Smooth muscle cell (in vitro differentiated cells): ENCODE data around the gene CAMK2G. TPM values are rescaled to one million over a fixed set of nuclear protein-coding genes. Genes with fewer than 3 reads are reported as not detected.

Experiments
- DNase-seq: peaks from one replicate; lab custom pipeline; 2025; ENCODE audit not compliant: unreplicated experiment; lab: John Stamatoyannopoulos, UW
- H2AFZ ChIP-seq: fragments of 200-600 bp; sonication (generic); 2 replicates; pipeline ENCODE4 v1.6.0; 2016; ENCODE audit warnings: antibody characterized with exemption, low read depth, mild to moderate bottlenecking
- H3F3A ChIP-seq: fragments of 200-600 bp; sonication (generic); 2 replicates; pipeline ENCODE4 v1.6.0; 2017; ENCODE audit warnings: antibody characterized with exemption, low read depth
- H3K27ac ChIP-seq: fragments of 200-600 bp; sonication (generic); 2 replicates; pipeline ENCODE4 v1.5.1; 2016; ENCODE audit warnings: low read depth, mild to moderate bottlenecking
- H3K27me3 ChIP-seq: fragments of 200-600 bp; sonication (generic); 2 replicates; pipeline ENCODE4 v1.6.1; 2016; ENCODE audit warnings: low read depth, mild to moderate bottlenecking
- H3K36me3 ChIP-seq: fragments of 200-600 bp; sonication (generic); 2 replicates; pipeline ENCODE4 v1.5.1; 2016; ENCODE audit warnings: low read depth
- H3K4me1 ChIP-seq: fragments of 200-600 bp; sonication (generic); 2 replicates; pipeline ENCODE4 v1.5.1; 2016; ENCODE audit warnings: low read depth
- H3K4me2 ChIP-seq: fragments of 200-600 bp; sonication (generic); 2 replicates; pipeline ENCODE4 v1.6.0; 2016; ENCODE audit warnings: mild to moderate bottlenecking
- H3K4me3 ChIP-seq: fragments of 200-600 bp; sonication (generic); 2 replicates; pipeline ENCODE4 v1.5.1; 2016; ENCODE audit warnings: mild to moderate bottlenecking
- H3K79me2 ChIP-seq: fragments of 200-600 bp; sonication (generic); 2 replicates; pipeline ENCODE4 v1.6.0; 2016; ENCODE audit warnings: low read depth, mild to moderate bottlenecking
- H3K9ac ChIP-seq: fragments of 200-600 bp; sonication (generic); 2 replicates; pipeline ENCODE4 v1.6.0; 2016; ENCODE audit warnings: low read depth
- H3K9me3 ChIP-seq: fragments of 200-600 bp; sonication (generic); replicated peaks from 2 replicates; pipeline ENCODE4 v1.5.1; 2016; ENCODE audit warnings: low read depth
- H4K20me1 ChIP-seq: fragments of 200-600 bp; sonication (generic); 2 replicates; pipeline ENCODE4 v1.6.0; 2016; ENCODE audit warnings: low read depth
- WGBS: methylation state at CpG from one replicate; pipeline ENCODE4 v1.1.7; 2016; ENCODE audit warnings: low lambda C conversion rate; 5-methylcytosine and 5-hydroxymethylcytosine counted together
- polyA plus RNA-seq: library from polyadenylated mRNA; unstranded; fragments of >200 nt; fragmentation: Nextera tagmentation; extraction: Ambion mirVana; gene quantifications from 2 replicates; pipeline ENCODE4 v1.2.1, GENCODE V29; 2016
- total RNA-seq: library from RNA; depleted of rRNA; stranded (reverse); fragments of >200 nt; gene quantifications from 2 replicates; pipeline ENCODE4 v1.2.3, GENCODE V29; 2014
- TF ChIP-seq, protein P1 (sequence below): fragments of 200-600 bp; sonication (generic); IDR thresholded peaks from 2 replicates; pipeline ENCODE4 v1.5.1; 2017; ENCODE audit warnings: borderline replicate concordance, mild to moderate bottlenecking, antibody characterized with exemption; ENCODE audit not compliant: insufficient read depth, poor library complexity, severe bottlenecking

Gene CAMK2G
- total and polyA plus RNA-seq, 2 experiments from 2014 or later: 2.2 to 10.8 TPM

DNA sequence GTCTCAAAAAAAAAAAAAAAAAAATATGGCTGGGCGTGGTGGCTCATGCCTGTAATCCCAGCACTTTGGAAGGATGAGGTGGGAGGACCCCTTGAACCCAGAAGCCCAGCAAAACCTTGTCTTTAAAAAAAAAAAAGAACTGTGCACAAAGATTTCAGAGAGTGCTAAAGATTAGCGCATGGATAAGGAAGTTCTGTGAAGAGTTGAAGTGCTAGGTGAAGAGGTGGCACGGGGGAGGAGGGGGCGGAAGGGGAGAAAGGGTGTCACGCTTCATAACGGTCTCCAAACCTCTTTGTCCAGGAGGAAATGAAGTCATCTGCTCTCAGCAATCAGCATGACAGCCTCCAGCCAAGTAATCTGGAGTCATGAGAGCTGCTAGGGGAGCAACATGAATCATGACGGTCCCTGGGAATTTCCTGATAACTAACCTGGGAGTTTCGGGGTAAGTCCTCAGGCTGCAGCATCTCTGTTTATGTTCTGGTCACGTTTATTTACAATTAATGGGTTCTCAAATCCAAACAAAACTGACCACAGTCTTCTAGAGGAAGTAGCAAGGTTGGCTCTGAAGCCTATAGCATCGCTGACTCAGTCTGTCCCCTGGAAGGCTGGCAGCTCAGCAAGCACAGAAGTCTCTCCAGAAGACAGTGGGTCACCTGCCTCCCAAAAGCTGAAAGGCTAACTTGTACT is 34.6 kb upstream of the CAMK2G start:
- no peaks in the 10 kb centered on the region for H3K79me2 ChIP-seq
- no peak overlapping the region for H2AFZ ChIP-seq
- H3K4me3 ChIP-seq: no peak overlapping the region
- peaks cover 28% of the 10 kb centered on the region for H3K4me1 ChIP-seq
- peak overlapping the region; percentile 85 for H3K27ac ChIP-seq
- H3K9ac ChIP-seq: no peak overlapping the region
- peak overlapping the region; percentile 19 for H3K4me2 ChIP-seq
- no peaks in the 10 kb centered on the region for H3K9me3 ChIP-seq
- DNase-seq: no peak
- H4K20me1 ChIP-seq: no peaks in the 10 kb centered on the region
- no peaks in the 10 kb centered on the region for H3K27me3 ChIP-seq
- H3K36me3 ChIP-seq: no peaks in the 10 kb centered on the region
- 19% methylated on average over 10 of the region's 10 CpGs for WGBS
- TF ChIP-seq, protein P1, sequence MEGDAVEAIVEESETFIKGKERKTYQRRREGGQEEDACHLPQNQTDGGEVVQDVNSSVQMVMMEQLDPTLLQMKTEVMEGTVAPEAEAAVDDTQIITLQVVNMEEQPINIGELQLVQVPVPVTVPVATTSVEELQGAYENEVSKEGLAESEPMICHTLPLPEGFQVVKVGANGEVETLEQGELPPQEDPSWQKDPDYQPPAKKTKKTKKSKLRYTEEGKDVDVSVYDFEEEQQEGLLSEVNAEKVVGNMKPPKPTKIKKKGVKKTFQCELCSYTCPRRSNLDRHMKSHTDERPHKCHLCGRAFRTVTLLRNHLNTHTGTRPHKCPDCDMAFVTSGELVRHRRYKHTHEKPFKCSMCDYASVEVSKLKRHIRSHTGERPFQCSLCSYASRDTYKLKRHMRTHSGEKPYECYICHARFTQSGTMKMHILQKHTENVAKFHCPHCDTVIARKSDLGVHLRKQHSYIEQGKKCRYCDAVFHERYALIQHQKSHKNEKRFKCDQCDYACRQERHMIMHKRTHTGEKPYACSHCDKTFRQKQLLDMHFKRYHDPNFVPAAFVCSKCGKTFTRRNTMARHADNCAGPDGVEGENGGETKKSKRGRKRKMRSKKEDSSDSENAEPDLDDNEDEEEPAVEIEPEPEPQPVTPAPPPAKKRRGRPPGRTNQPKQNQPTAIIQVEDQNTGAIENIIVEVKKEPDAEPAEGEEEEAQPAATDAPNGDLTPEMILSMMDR: no peak
- H3F3A ChIP-seq: peaks cover 22% of the 10 kb centered on the region

DNA sequence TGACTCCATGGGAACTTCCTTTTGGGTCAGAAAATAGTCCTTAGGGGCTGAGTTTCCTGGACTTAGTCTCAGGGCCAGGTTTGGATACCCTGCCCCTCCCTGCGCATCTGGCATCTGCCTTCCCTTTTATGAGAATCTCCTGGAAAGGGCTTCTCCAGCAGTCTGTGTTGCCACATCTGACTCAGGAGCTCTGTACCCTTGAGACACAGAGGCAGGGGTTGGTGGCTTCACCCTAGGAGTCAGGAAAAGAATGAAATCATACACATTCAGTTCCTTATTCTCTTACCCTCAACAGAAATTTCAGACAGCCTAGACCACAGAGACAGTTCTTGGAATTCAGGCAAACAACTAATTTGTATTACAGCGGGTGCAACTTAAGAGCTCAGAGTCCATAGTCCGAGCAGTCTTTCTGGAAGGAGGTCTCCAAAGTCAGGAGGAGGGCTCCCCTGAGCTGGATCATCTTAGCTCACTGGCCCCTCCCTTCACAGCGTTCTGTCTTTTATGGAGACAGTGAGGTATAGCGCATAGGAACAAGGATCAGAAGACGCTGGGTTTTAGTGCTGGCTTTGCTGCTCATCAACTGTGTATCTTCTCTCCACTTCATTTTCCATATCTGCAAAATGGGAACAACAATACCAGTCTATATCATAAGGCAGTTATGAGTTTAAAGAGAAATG is 33.6 kb upstream of the CAMK2G start:
- no peak overlapping the region for H3K9ac ChIP-seq
- H3F3A ChIP-seq: peaks cover 22% of the 10 kb centered on the region
- H3K27ac ChIP-seq: peak overlapping the region; percentile 85
- TF ChIP-seq, protein P1: no peak
- WGBS: 74% methylated on average over 6 of the region's 6 CpGs
- H3K4me3 ChIP-seq: no peak overlapping the region
- H3K9me3 ChIP-seq: no peaks in the 10 kb centered on the region
- H4K20me1 ChIP-seq: no peaks in the 10 kb centered on the region
- H3K36me3 ChIP-seq: no peaks in the 10 kb centered on the region
- H3K79me2 ChIP-seq: no peaks in the 10 kb centered on the region
- H3K4me1 ChIP-seq: peaks cover 28% of the 10 kb centered on the region
- H3K27me3 ChIP-seq: no peaks in the 10 kb centered on the region
- peak overlapping the region; percentile 49 for H3K4me2 ChIP-seq
- peak overlapping the region; percentile 7 for H2AFZ ChIP-seq
- no peak for DNase-seq

DNA sequence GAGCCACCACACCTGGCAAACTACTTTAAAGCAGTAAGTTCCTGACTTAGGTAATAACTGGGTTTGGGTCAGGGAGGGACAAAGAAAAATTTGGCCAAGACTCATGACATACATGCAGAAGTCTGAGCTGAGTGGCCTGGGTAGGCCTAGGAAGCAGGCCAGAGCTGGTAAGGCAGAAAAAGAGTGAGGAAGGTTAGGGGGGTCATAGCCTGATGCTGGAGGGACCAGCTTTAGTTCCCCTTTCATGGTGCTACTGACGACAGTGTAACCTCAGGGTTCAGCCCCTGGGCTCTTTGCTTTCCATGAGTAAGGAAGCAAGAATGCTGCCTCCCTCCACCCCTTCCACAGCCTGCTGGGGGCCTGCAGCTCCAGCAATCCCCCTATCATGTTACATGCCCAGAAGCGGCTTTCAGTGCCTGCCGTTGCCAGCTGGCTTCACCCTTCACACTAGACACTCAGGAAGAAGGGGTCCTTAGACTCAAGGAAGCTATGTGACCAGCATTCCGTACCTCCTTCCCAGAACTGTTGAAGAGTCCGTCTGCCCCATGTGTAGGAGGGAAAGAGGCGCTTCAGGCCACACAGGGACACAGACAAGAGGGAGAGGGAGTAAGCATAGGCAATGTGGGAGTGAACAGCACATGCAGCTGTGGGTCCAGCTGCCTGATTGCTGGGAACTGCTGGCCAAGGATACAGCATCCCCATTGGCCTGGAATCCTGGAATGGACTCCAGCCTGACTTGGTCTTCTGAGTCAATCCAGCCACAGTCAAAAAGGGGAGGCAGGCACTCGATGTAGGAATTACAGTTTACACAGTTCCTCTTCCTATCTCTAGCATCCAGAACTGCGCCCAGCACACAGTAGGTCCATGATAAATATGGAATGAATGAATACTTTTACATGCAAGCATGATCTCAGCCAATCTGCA is 32.4 kb upstream of the CAMK2G start:
- peaks cover 22% of the 10 kb centered on the region for H3F3A ChIP-seq
- peak overlapping the region; percentile 85 for H3K27ac ChIP-seq
- H3K27me3 ChIP-seq: no peaks in the 10 kb centered on the region
- no peaks in the 10 kb centered on the region for H3K9me3 ChIP-seq
- H2AFZ ChIP-seq: peak overlapping the region; percentile 40
- peak overlapping the region; percentile 54 for H3K4me2 ChIP-seq
- DNase-seq: peak; percentile 35
- TF ChIP-seq, protein P1: no peak
- H4K20me1 ChIP-seq: no peaks in the 10 kb centered on the region
- no peak overlapping the region for H3K4me3 ChIP-seq
- no peaks in the 10 kb centered on the region for H3K36me3 ChIP-seq
- H3K9ac ChIP-seq: peak overlapping the region; percentile 59
- 14% methylated on average over 8 of the region's 8 CpGs for WGBS
- H3K4me1 ChIP-seq: peaks cover 28% of the 10 kb centered on the region
- H3K79me2 ChIP-seq: no peaks in the 10 kb centered on the region
